Measurements from ENCODE around the gene C17orf58.

DNA sequence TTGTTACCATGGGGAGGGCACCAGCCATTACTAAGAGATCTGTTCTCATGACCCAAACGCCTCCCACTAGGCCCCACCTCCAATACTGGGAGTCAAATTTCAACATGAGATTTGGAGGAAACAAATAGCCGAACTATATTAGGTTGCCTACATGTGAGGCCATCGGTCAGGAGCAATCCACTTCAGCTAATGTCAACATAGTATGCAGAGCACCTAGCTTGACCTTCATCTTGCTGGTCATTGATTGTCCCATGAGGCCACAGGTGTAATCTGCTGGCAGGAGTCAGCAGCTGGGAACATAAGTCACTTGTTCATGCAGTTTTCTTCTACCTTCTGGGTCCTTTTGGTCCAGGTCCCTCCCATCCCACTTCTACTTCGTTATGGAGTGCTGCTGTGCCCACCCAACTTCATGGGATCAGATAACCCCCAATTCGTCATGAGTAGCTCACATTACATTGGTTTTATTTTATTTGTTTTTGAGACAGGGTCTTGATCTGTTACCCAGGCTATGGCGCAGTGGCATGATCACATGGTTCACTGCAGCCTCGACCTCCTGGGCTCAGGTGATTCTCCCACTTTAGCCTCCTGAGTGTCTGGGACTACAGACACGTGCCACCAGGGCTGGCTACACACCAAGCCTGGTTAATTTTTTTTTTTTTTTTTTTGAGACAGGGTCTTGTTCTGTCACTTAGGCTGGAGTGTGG is 33.4 kb upstream of the C17orf58 start:
- TF ChIP-seq, protein P1, sequence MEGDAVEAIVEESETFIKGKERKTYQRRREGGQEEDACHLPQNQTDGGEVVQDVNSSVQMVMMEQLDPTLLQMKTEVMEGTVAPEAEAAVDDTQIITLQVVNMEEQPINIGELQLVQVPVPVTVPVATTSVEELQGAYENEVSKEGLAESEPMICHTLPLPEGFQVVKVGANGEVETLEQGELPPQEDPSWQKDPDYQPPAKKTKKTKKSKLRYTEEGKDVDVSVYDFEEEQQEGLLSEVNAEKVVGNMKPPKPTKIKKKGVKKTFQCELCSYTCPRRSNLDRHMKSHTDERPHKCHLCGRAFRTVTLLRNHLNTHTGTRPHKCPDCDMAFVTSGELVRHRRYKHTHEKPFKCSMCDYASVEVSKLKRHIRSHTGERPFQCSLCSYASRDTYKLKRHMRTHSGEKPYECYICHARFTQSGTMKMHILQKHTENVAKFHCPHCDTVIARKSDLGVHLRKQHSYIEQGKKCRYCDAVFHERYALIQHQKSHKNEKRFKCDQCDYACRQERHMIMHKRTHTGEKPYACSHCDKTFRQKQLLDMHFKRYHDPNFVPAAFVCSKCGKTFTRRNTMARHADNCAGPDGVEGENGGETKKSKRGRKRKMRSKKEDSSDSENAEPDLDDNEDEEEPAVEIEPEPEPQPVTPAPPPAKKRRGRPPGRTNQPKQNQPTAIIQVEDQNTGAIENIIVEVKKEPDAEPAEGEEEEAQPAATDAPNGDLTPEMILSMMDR (IDR thresholded peaks at IDR 0.05) = no peak
- no peak for TF ChIP-seq POLR2AphosphoS5 (IDR thresholded peaks at IDR 0.05)
- no peak for TF ChIP-seq POLR2A (IDR thresholded peaks at IDR 0.05)
